Measurements from ENCODE around the gene DTX2. TPM values are rescaled to one million over a fixed set of nuclear protein-coding genes. Genes with fewer than 3 reads are reported as not detected.
"Not testable (repeated sequence)": the region's sequence is repeated elsewhere in the genome, so short reads cannot be mapped to it uniquely, and the experiment has no call there.

Gene DTX2
- total RNA-seq, 2 experiments from 2014 or later, result 9.6 to 27.8 TPM

- CTCF ChIA-PET (ENCODE audit: unreplicated experiment), result not testable (repeated sequence)
Measured at GRCh38 chr7:76503244-76503643, 41.7 kb downstream of the DTX2 start.

GRCh38 chr7:76504351-76505167 is 43.0 kb downstream of the DTX2 start:
- H2AFZ ChIP-seq (ENCODE audit: low read length); H3K9me2 ChIP-seq (ENCODE audit: insufficient read depth, low read length); H3K4me2 ChIP-seq (ENCODE audit: low read length); POLR2A ChIA-PET; H3K4me1 ChIP-seq (ENCODE audit: insufficient read depth, low read length, poor library complexity, severe bottlenecking); BruUV-seq (replicated peaks); H3K27ac ChIP-seq (ENCODE audit: low read depth, low read length, poor library complexity, severe bottlenecking); DNase-seq (ENCODE audit: low spot score); H3K9me3 ChIP-seq (ENCODE audit: low read length); H3K4me3 ChIP-seq (ENCODE audit: low read depth, low read length, poor library complexity, severe bottlenecking); H3K79me2 ChIP-seq (ENCODE audit: insufficient read depth, low read depth, low read length); intact Hi-C loops (cut with micrococcal nuclease; ENCODE audit: unreplicated experiment); H4K20me1 ChIP-seq (ENCODE audit: insufficient read depth, low read length); CTCF ChIA-PET (ENCODE audit: unreplicated experiment); H3K36me3 ChIP-seq (ENCODE audit: insufficient read depth, low read length): not testable (repeated sequence)

More at GRCh38 chr7:76503244-76503643, 41.7 kb downstream of the DTX2 start:
- BruUV-seq (replicated peaks); DNase-seq (ENCODE audit: low spot score); H4K20me1 ChIP-seq (ENCODE audit: insufficient read depth, low read length); H3K4me1 ChIP-seq (ENCODE audit: insufficient read depth, low read length, poor library complexity, severe bottlenecking); H3K27ac ChIP-seq (ENCODE audit: low read depth, low read length, poor library complexity, severe bottlenecking); H2AFZ ChIP-seq (ENCODE audit: low read length); H3K4me3 ChIP-seq (ENCODE audit: low read depth, low read length, poor library complexity, severe bottlenecking); H3K36me3 ChIP-seq (ENCODE audit: insufficient read depth, low read length); H3K9me2 ChIP-seq (ENCODE audit: insufficient read depth, low read length); H3K79me2 ChIP-seq (ENCODE audit: insufficient read depth, low read depth, low read length); intact Hi-C loops (cut with micrococcal nuclease; ENCODE audit: unreplicated experiment); H3K9me3 ChIP-seq (ENCODE audit: low read length); POLR2A ChIA-PET; H3K4me2 ChIP-seq (ENCODE audit: low read length): not testable (repeated sequence)

- Histone ChIP-seq H3K9me3 (ENCODE audit: low read length) (no peaks in the 10 kb centered on the region), H3K27ac (ENCODE audit: low read depth, low read length, poor library complexity, severe bottlenecking) (no peak overlapping the region), H3K36me3 (ENCODE audit: insufficient read depth, low read length) (no peaks in the 10 kb centered on the region), H3K4me3 (ENCODE audit: low read depth, low read length, poor library complexity, severe bottlenecking) (no peak overlapping the region), H3K79me2 (ENCODE audit: insufficient read depth, low read depth, low read length) (no peaks in the 10 kb centered on the region), H4K20me1 (ENCODE audit: insufficient read depth, low read length) (no peaks in the 10 kb centered on the region), H2AFZ (ENCODE audit: low read length) (no peak overlapping the region), H3K9me2 (ENCODE audit: insufficient read depth, low read length) (no peaks in the 10 kb centered on the region), H3K4me2 (ENCODE audit: low read length) (no peak overlapping the region), H3K4me1 (ENCODE audit: insufficient read depth, low read length, poor library complexity, severe bottlenecking) (no peaks in the 10 kb centered on the region)
- TF ChIP-seq CTCF (conservative IDR thresholded peaks at IDR 0.05; ENCODE audit: low read length), result no peak
- TF ChIP-seq EZH2phosphoT487 (IDR thresholded peaks at IDR 0.05; ENCODE audit: borderline replicate concordance, low read depth, low read length), result no peak
- no peak for DNase-seq (ENCODE audit: low spot score)
- ChIA-PET POLR2A (no interaction called here), CTCF (ENCODE audit: unreplicated experiment) (no interaction called here)
- no TSS peak for BruUV-seq (replicated peaks)
- intact Hi-C loops (cut with micrococcal nuclease; ENCODE audit: unreplicated experiment), result no loop called here
Measured at GRCh38 chr7:76505168-76506080, 43.9 kb downstream of the DTX2 start.

All from OCI-LY7 (cell line).